PC-3 (cell line): ENCODE data around the gene CARHSP1.

Experiments
- CTCF ChIP-seq: fragments of 300-600 bp; sonication (generic); conservative IDR thresholded peaks from 2 replicates; pipeline ENCODE4 v1.5.1; 2017; ENCODE audit warnings: antibody characterized with exemption, low read depth, mild to moderate bottlenecking, low read length
- EZH2 ChIP-seq: fragments of 300-600 bp; sonication (generic); IDR thresholded peaks from one replicate; pipeline ENCODE4 v1.6.1; 2017; ENCODE audit warnings: antibody characterized with exemption, mild to moderate bottlenecking, low read length; ENCODE audit not compliant: unreplicated experiment
- EZH2phosphoT487 ChIP-seq: fragments of 300-600 bp; sonication (generic); IDR thresholded peaks from 2 replicates; pipeline ENCODE4 v1.6.1; 2018; ENCODE audit warnings: mild to moderate bottlenecking, antibody characterized with exemption, low read length, borderline replicate concordance

- TF ChIP-seq CTCF (no peak), EZH2 (no peak), EZH2phosphoT487 (no peak)
Measured at GRCh38 chr16:8887952-8888560, 19.2 kb upstream of the CARHSP1 start.
